NCI-H524 (cell line): Measurements from ENCODE around the gene AKIRIN2.

Source experiments
- DNase-seq, 2 experiments: peaks; one replicate each; lab custom pipeline; 2025; lab: John Stamatoyannopoulos, UW

The AKIRIN2 gene

DNA sequence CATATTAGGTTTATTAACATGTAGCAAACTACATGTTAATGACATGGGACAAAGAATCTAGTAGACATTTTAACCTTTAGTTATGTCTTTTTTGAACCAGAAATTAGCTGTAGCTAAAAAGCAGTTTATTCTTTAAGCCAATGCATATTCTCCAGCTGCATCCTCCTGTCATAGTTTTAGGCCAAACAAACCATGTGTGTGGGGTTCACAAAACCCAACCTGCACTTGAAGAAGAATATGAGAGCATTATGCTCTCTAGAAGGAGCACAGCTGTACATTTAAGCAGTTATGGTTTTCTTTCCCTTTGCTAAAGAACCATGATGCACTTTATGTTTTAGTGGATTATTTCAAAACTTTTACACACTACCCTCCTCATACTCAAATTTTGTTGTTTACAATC, 46.2 kb downstream of the AKIRIN2 start:
- DNase-seq, result no peak

DNA sequence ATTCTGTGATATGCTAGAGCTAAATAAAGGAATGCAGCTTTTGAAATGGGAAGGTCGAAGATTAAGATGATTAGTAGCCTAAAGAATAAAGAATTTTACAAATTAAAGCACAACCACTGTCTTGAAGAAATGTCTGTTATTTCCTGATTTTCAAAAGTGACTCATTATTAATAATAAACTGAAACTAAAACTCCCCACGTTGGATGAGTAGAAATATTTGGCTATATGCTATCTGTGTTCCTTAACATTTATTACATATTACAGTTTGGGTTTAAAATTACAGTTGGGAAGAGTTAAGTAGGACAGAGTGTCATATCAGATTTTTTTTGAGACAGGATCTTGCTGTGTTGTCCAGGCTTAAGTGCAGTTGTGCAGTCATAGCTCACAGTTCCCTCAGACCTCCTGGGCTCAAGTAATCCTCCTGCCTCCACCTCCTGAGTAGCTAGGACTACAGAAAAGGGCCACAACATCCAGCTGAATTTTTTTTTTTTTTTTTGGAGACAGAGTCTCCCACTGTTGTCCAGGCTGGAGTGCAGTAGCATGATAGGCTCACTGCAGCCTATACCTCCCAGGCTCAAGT, 47.1 kb downstream of the AKIRIN2 start:
- DNase-seq, result no peak

DNA sequence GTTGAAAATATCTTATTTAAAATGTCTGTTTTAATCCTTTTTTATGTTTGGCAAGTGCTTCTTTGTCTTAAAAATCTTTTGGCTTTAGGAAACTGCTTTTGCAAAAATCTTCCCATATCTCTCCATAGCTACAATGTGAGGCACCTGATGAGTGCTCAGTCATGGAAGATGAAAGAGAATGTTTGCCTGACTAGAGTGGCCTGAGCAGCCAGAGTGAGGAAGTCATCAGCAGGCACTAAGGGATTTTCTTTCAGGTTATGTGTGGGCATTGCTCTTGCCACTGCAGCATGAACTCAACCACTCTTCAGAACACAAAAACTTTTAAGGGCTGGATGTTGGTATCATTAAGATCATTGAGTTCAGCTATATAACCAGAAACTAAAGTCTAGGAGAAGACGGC, 47.9 kb downstream of the AKIRIN2 start:
- DNase-seq, result no peak

DNA sequence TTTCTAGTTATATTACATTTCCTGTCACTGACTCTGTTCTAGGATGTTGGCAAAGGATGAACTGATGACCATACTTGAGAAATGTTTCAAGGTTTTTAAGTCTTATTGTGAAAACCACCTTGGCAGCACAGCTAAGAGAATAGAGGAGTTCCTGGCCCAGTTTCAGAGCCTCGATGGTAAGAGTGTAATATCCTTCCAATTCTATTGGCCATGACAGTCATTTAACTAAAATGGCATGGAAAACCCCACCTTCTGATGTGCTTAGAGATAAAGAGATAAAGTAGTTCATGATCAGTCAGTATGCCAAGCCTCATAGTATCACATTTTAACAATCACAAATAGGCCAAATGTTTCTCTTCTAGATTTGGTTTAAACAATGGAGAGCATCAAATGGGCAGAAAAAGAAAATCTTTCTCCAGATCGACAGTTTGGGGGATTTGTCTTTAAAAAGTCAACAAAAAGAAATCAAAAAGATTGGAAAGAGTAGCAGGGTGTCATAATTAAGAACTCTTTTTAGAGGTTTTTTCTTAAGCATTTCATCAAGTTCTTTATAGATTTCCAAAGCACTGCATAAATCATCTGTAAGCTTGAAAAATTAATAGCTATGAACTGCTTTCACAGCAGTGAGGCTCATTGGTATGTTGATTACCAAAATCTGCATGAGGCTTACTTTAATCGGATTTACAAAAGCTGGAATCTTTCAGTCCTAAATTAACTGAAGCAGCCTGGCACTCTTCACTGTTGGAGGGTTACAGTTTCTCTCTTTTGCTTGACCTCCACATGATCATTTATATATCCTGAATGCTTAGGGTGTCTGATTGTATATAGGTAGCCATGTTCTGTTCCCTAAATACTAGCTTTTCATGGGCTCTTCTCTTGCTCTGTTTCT, 48.7 kb downstream of the AKIRIN2 start:
- no peak for DNase-seq

DNA sequence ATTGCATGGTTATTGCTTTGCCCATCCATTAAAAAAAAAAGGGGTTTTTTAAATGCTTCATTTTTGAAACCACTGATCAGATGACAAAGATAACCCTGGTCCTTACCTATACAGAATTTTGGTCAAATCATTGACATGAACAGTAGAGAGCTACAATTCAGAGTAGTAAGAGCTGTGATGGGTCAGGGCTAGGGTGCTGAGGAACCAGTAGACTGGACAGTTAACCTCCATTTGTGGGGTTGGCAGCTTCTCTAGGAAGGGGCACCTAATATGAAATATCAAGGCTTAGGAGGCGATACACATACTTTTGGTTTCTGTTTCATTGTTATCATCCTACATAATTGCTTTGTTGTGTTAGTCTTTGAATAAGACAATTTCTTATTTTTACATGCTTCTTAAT, 57.0 kb downstream of the AKIRIN2 start:
- DNase-seq, result no peak

DNA sequence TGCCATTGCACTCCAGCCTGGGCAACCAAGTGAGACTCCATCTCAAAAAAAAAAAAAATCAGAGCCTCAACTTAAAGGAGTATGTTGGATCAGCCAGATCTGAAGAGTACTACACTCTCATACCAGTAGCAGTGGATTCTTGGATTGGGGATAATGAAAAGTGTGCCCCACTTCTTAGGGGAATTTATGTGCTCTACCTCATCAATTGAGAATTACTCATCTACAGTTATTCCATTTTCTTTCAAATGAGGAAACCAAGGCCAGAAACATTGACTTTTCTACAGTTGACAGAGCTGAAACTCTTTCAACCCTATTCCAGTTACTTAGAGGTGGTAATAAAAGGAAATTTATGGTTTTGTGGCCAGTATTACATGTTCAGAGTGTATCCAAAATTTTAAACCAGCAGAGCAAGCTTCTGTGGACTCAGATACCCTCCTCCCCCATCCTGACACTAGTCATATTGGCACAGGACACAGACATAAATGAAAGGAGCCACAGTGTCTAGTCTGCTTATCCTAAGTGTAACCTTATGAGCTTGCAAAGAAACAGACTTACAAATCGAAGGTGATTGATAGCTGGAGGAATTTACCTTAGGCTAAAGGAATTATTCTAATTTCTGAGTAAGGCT, 60.9 kb downstream of the AKIRIN2 start:
- DNase-seq, result no peak

DNA sequence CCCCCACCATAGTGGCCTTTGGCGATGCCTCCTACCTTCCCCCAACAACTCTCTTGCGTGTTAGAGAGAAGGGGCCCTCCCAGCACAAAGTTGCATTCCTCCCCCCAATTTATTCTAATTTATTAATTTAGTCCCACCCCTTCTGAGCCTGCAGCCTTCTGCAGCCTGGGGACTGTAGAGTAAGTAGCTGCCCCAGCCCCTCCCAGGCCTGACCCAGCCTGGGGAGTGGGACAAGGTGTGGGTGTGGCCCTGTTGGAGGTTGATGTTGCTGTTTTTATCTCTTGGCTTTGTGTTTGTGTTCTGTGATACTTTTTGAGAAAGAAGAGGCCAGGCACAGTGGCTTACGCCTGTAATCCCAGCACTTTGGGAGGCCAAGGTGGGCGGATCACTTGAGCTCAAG, 62.7 kb downstream of the AKIRIN2 start:
- no peak for DNase-seq

DNA sequence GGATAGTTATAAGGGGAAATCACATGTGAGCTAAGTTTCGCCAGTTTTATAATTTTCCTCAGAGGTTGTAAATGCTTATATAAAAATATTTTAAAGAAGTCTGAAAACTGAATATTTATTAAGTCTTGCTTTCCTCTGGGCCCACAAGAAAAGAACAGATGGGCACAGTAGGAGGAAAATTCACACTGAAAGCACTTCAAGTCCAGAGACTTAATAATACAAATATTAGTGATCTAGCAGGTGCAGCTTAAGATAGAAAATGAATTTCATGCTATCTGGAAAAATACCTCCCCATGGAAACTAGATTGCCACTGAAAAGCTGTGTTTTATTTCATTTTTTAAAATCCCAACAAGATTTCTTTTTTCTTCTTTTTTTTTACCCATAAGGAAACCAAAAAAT, 64.9 kb downstream of the AKIRIN2 start:
- peak in 1 of 2 experiments; percentile 35 for DNase-seq

DNA sequence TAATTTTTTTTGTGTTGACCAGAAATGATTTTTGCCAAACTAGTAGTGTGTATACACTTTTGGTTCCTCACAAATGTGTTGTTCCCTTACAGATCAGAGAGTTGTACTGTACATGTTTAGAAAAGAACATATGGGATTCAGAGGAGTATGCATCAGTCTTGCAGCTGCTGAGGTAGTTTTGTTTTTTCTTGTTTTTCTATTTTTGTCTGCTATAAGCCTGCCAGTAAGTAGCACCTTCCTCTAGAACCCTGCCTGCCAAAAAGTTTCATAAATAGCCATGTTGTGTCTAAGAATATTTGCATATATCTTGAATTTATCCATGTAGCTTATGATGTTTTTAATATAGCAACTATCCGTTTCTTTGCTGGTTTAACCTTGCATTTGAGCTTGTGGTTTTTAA, 65.7 kb downstream of the AKIRIN2 start:
- no peak for DNase-seq

DNA sequence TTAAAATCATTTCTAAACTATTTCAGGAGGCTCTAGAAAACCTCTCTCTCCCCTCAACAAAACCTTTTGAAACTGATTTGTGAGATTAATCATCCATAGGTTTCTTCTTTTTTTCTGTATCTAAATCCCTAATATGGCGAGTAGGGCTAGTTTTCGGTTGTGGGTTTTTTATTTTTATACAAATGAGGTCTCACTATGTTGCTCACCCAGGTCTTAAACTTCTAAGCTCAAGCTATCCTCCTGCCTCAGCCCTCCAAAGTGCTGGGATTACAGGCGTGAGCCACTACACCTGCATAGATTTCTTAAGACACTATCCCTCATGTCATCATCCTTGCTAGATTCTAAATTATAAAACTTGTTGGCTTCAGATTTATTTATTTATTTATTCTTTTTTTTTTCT, 68.2 kb downstream of the AKIRIN2 start:
- DNase-seq, result no peak

DNA sequence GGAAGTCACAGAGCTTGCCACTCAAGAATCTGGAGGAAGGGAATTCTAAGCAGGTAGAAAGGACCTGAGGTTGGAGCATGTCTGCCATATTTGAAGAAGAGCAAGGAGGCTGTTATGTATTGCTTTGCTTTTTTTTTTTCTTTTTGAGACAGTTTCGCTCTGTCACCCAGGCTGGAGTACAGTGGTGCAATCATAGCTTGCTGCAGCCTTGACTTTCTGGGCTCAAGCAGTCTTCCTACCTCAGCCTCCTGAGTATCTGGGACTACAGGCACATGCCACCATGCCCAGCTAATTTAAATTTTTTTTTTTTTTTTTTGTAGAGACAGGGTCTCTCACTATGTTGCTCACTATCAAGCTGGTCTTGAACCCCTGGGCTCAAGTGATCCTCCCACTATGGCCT, 71.3 kb downstream of the AKIRIN2 start:
- DNase-seq, result no peak

DNA sequence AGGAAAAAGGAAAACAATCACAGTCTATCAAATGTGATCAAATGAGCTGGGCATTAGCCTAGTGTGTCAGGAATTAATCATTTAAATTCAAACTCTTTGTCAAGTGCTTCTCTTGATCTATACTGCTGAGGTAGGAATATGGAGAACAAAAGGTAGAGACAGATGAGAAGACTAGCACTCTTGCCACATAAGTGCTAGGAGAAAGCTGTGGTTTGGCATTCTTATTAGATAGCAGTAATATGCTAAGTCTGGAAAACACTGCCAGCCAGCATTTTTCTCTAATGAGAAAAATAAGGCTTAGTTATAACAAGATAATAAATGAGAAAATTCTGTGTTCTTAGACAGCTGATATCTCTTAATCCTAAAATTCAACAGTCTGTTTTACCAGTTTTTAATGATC, 73.2 kb downstream of the AKIRIN2 start:
- no peak for DNase-seq

DNA sequence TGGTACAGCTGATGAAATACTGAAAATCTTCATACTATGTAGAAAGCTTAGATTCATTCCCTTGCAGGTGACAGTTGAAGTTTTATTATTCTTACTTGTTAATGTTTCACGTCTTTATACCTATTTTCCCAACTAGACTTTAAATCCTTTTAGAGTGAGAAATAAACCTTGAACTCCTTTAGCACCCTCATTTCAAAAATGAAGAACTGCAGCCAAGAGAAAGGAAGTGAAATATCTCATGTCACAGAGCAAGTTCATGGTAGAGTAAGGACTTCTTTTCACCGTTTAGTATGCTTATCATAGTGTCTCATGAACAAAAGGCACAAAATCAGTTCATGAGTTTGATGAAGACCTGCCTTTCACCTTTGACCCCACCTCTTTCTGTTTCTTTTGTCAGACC, 73.6 kb downstream of the AKIRIN2 start:
- DNase-seq, result no peak
